Measurements from ENCODE around the gene PDE3A. TPM values are rescaled to one million over a fixed set of nuclear protein-coding genes. Genes with fewer than 3 reads are reported as not detected.

The PDE3A gene
- polyA plus RNA-seq, 1 of the 3 experiments (the other 2 are of a cell fraction): 0.67 TPM

- 84% methylated on average over 6 of the region's 6 CpGs for WGBS (ENCODE audit: low lambda C conversion rate)
- ChIA-PET CTCF (interaction anchor here (0.9 kb wide), 1 partner anchor 8 kb away, joined by 3 read pairs; no protein-coding TSS in a partner anchor), POLR2A (no interaction called here)
- TF ChIP-seq NFIC (IDR thresholded peaks at IDR 0.05; ENCODE audit: borderline replicate concordance) (peak; percentile 60; the same call in 1 of the 2 replicates), YY1 (IDR thresholded peaks at IDR 0.05; ENCODE audit: low read depth) (no peak), TCF12 (IDR thresholded peaks at IDR 0.05) (peak; percentile 17; the same call in 1 of the 2 replicates)
- no peak overlapping the region for H2AFZ ChIP-seq (ENCODE audit: low read depth)
- H4K20me1 ChIP-seq (ENCODE audit: insufficient read depth): no peaks in the 10 kb centered on the region; the same call in 1 of the 2 replicates
- no peaks in the 10 kb centered on the region; a peak in 1 of 4 replicates for H3K4me1 ChIP-seq (ENCODE audit: control insufficient read depth in 1 of 2, insufficient read depth in 2 of 2, low read depth in 1 of 2, low read length in 1 of 2)
- no peak overlapping the region for H3K27ac ChIP-seq (ENCODE audit: low read depth in 2 of 2, low read length in 1 of 2)
- no peaks in the 10 kb centered on the region for H3K9me3 ChIP-seq
- peaks cover 0 to 16% of the 10 kb centered on the region in 2 experiments for H3K36me3 ChIP-seq (replicated peaks in 1 of 2; ENCODE audit: control insufficient read depth in 1 of 2, insufficient read depth in 2 of 2, low read length in 1 of 2)
- peaks cover 41% of the 10 kb centered on the region for H3K79me2 ChIP-seq (ENCODE audit: insufficient read depth)
- H3K4me2 ChIP-seq: no peak overlapping the region
- no peaks in the 10 kb centered on the region for H3K9me2 ChIP-seq
- H3K9ac ChIP-seq: no peak overlapping the region
- DNase-seq: peak; percentile 6
- H3F3A ChIP-seq (replicated peaks; ENCODE audit: insufficient read depth): peaks cover 8% of the 10 kb centered on the region
- no peak overlapping the region for H3K4me3 ChIP-seq (ENCODE audit: low read depth in 2 of 2, low read length in 1 of 2)
- H3K27me3 ChIP-seq (ENCODE audit: insufficient read depth): no peaks in the 10 kb centered on the region
These were observed 36.4 kb downstream of the PDE3A start for GRCh38 chr12:20404576-20405346.

- Histone ChIP-seq H3K36me3 (replicated peaks in 1 of 2; ENCODE audit: control insufficient read depth in 1 of 2, insufficient read depth in 2 of 2, low read length in 1 of 2) (peaks cover 0 to 8% of the 10 kb centered on the region in 2 experiments), H3K9me2 (no peaks in the 10 kb centered on the region), H3K4me2 (no peak overlapping the region), H3K4me1 (ENCODE audit: control insufficient read depth in 1 of 2, insufficient read depth in 2 of 2, low read depth in 1 of 2, low read length in 1 of 2) (peaks cover 0 to 3% of the 10 kb centered on the region in 2 experiments; a peak in 2 of 4 replicates), H3K9me3 (no peaks in the 10 kb centered on the region), H3K79me2 (ENCODE audit: insufficient read depth) (peaks cover 55% of the 10 kb centered on the region), H3K27me3 (ENCODE audit: insufficient read depth) (no peaks in the 10 kb centered on the region), H3K27ac (ENCODE audit: low read depth in 2 of 2, low read length in 1 of 2) (no peak overlapping the region), H2AFZ (ENCODE audit: low read depth) (no peak overlapping the region), H3K9ac (no peak overlapping the region), H3K4me3 (ENCODE audit: low read depth in 2 of 2, low read length in 1 of 2) (no peak overlapping the region), H3F3A (replicated peaks; ENCODE audit: insufficient read depth) (no peaks in the 10 kb centered on the region), H4K20me1 (ENCODE audit: insufficient read depth) (no peaks in the 10 kb centered on the region; the same call in 1 of the 2 replicates)
- WGBS (ENCODE audit: low lambda C conversion rate): 86% methylated on average over 2 of the region's 2 CpGs
- TF ChIP-seq TCF12 (IDR thresholded peaks at IDR 0.05) (no peak), YY1 (IDR thresholded peaks at IDR 0.05; ENCODE audit: low read depth) (no peak), RXRA (IDR thresholded peaks at IDR 0.05; ENCODE audit: borderline replicate concordance, low read depth) (no peak), USF1 (IDR thresholded peaks at IDR 0.05; ENCODE audit: borderline replicate concordance, low read depth) (no peak), RCOR1 (IDR thresholded peaks at IDR 0.05; ENCODE audit: low read length) (no peak), EZH2phosphoT487 (IDR thresholded peaks at IDR 0.05; ENCODE audit: borderline replicate concordance, low read depth) (no peak), EP300 (IDR thresholded peaks at IDR 0.05; ENCODE audit: borderline replicate concordance in 1 of 2, low read depth in 1 of 2, low read length in 1 of 2) (no peak), ELF1 (IDR thresholded peaks at IDR 0.05) (no peak), GABPA (IDR thresholded peaks at IDR 0.05; ENCODE audit: low read depth) (no peak), CHD2 (IDR thresholded peaks at IDR 0.05; ENCODE audit: low read length, partially characterized antibody) (no peak), RFX5 (IDR thresholded peaks at IDR 0.05; ENCODE audit: low read length) (no peak), MXI1 (IDR thresholded peaks at IDR 0.05; ENCODE audit: low read depth, low read length) (no peak), TEAD4 (IDR thresholded peaks at IDR 0.05; ENCODE audit: borderline replicate concordance, insufficient read depth) (no peak), FOXJ3 (CRISPR knock-in tag; IDR thresholded peaks at IDR 0.05) (no peak), NRF1 (IDR thresholded peaks at IDR 0.05; ENCODE audit: low read depth, low read length) (no peak), ZBTB33 (IDR thresholded peaks at IDR 0.05; ENCODE audit: borderline replicate concordance, low read depth) (no peak), POLR2AphosphoS5 (IDR thresholded peaks at IDR 0.05; ENCODE audit: low read depth, low read length) (no peak)
- TF ChIP-seq, protein P1, sequence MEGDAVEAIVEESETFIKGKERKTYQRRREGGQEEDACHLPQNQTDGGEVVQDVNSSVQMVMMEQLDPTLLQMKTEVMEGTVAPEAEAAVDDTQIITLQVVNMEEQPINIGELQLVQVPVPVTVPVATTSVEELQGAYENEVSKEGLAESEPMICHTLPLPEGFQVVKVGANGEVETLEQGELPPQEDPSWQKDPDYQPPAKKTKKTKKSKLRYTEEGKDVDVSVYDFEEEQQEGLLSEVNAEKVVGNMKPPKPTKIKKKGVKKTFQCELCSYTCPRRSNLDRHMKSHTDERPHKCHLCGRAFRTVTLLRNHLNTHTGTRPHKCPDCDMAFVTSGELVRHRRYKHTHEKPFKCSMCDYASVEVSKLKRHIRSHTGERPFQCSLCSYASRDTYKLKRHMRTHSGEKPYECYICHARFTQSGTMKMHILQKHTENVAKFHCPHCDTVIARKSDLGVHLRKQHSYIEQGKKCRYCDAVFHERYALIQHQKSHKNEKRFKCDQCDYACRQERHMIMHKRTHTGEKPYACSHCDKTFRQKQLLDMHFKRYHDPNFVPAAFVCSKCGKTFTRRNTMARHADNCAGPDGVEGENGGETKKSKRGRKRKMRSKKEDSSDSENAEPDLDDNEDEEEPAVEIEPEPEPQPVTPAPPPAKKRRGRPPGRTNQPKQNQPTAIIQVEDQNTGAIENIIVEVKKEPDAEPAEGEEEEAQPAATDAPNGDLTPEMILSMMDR (IDR thresholded peaks at IDR 0.05): no peak
- TF ChIP-seq, protein P2, sequence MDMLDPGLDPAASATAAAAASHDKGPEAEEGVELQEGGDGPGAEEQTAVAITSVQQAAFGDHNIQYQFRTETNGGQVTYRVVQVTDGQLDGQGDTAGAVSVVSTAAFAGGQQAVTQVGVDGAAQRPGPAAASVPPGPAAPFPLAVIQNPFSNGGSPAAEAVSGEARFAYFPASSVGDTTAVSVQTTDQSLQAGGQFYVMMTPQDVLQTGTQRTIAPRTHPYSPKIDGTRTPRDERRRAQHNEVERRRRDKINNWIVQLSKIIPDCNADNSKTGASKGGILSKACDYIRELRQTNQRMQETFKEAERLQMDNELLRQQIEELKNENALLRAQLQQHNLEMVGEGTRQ (IDR thresholded peaks at IDR 0.05; ENCODE audit: borderline replicate concordance, low read depth, low read length): no peak
- no peak for DNase-seq
- ChIA-PET CTCF (interaction anchor here (1.2 to 1.7 kb wide), 3 partner anchors 17 to 47 kb away, joined by 3 to 5 read pairs (median 5); no protein-coding TSS in a partner anchor), POLR2A (no interaction called here)
These were observed 41.5 kb downstream of the PDE3A start for GRCh38 chr12:20409607-20410377.

Data from SK-N-SH (cell line).